ENCODE data around the gene BPIFA1.

Gene BPIFA1

GRCh38 chr20:33279261-33279910 is 43.6 kb downstream of the BPIFA1 start:
- no peak for DNase-seq

GRCh38 chr20:33280000-33280680 is 44.3 kb downstream of the BPIFA1 start:
- no peak for DNase-seq

GRCh38 chr20:33280775-33281174 is 45.0 kb downstream of the BPIFA1 start:
- no peak for DNase-seq

DNA sequence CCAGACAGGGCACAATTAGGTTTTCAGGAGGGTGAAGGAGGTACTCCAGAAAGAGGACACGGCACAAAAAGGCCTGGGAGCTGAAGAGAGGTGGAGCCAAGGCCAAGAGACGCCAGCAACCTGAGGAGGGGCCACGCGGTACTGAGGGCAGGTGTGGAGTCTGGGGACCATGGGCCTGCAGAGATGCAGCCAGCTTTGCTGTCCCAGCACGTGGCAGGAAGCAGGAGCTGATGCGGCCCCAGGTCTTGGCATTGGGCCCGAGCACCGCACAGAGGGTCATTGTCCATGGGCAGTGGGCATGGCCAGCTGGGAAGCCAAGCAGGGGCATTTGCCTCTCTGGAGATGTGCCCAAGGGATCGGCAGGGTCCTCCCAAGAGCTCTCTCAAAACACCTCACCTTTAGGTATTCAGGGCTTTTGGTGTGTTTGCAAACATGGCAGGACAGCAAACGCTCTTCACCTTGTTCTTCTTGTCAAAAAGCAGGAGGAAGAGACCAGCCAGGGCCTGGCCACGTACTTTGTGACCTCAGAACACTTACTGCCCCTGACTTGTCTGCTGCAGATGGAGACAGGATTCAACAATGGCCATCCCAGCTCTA is 45.9 kb downstream of the BPIFA1 start:
- DNase-seq, result no peak

DNA sequence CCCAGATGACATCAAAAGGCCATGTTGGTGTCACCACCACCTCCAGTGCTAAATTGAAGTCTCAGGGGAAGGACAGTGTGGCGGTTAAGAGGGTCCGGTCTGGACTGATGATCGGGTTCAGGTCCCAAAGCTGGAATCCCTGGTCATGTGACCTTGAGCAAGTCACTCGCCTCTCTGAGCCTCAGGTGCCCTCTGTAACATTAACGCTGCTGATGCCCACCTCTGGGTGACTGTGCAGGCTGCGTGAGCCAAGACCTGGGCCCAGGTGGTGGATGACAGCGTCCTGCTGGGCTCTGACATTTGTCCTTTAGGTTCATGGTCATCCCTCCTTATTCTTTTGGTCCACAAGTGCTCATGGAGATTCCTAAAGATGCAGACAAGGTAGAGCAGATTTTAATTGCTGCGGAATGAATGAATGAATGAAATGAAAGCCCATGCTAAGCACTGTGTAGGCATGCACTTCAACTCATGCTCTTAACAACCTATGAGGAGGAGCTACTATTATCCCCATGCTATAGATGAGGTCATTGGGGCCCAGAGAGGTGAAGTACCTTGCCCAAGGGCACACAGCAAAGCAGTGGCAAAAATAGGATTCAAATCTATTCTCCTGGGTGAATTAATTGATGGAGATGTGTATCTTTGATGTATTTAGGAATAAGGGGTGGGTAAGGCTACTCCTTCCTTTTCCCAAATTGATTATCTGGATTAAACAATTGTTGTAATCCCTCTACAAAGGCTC is 46.6 kb downstream of the BPIFA1 start:
- DNase-seq, result no peak

DNA sequence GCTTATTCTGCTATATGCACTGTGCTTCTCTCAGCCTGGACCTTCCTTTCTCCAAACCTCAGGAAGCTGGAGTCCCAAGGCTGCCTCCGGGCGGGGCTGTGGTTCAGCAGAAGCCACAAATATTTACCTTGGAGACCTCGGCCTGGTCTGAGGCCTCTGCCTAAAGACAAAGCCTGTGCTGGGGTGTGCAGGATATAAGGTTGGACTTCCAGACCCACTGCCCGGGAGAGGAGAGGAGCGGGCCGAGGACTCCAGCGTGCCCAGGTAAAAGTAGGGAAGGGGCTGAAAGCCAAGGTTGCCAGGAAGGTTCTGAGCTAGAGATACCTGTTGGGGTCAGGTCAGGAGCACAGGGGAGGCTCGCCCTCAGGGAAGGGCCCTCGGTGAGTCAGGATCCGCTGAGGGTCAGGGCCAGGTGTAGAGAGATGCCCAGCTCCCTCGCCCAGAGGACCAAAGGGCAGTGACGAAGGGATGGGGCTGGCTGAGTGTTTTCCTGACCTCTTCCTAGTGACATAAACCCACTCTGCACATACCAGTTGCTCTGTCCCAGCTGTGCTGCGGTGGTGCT is 47.3 kb downstream of the BPIFA1 start, which contains the start of gene BPIFB1:
Gene BPIFB1, plus strand, starts transcription at position 224 of the 565 bp plus-strand sequence. CDS start 2,860 bp downstream, outside the sequence.
- no peak for DNase-seq

DNA sequence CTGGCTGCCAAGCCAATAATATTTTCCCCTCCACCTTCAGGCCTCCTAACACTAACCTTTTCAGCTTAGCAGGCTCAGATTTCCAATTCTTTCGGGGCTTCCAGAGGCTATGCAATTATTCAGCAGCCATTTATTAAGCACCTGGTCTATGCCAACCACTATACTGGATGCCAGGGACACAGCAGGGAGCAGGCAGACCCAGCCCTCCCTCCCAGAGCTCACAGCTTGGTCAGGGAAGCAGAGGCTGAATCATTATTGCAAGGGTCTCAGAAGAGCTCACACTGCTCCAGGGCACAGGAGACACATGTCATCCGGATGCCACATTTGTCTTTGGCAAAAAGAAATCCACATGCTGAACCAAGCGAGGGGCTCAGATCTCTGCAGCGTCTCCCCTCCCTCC is 48.5 kb downstream of the BPIFA1 start:
- DNase-seq, result no peak

- DNase-seq, result no peak
Measured at GRCh38 chr20:33284937-33285336, 49.1 kb downstream of the BPIFA1 start.

- DNase-seq, result no peak
Measured at GRCh38 chr20:33285861-33286495, 50.2 kb downstream of the BPIFA1 start.

- no peak for DNase-seq
Measured at GRCh38 chr20:33287884-33288283, 52.1 kb downstream of the BPIFA1 start.

DNA sequence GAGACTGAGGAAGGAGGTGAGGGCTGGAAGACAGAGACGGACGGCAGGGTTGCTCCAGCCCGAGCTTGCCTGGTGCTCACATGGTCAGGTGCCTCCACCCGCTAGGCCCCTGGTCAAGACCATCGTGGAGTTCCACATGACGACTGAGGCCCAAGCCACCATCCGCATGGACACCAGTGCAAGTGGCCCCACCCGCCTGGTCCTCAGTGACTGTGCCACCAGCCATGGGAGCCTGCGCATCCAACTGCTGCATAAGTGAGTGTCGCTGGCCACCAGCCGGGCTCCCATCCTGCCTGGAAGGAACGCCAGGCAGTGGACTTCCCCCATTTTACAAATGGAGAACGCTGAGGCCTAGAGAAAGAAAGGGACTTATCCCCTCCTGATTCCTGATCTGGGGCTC is 55.1 kb downstream of the BPIFA1 start:
- DNase-seq, result no peak

DNA sequence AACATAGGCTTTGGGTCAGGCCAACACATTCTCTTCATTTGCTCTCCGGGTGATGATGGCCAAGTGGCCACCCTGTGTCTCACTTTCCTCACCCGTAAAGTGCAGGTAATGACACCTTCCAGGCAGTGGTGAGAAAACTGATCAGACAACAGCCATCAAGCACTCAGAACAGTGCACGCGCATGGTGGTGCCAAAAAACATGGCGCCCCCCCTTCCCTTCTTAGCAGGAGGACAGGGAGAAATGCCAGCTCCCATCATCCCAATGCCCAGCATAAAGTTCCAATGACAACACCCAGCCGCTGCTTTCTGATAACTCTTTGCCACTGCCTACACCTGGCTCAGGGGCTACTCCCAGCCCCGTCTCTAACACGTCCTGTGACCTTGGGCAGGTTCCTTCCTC is 55.6 kb downstream of the BPIFA1 start:
- no peak for DNase-seq

DNA sequence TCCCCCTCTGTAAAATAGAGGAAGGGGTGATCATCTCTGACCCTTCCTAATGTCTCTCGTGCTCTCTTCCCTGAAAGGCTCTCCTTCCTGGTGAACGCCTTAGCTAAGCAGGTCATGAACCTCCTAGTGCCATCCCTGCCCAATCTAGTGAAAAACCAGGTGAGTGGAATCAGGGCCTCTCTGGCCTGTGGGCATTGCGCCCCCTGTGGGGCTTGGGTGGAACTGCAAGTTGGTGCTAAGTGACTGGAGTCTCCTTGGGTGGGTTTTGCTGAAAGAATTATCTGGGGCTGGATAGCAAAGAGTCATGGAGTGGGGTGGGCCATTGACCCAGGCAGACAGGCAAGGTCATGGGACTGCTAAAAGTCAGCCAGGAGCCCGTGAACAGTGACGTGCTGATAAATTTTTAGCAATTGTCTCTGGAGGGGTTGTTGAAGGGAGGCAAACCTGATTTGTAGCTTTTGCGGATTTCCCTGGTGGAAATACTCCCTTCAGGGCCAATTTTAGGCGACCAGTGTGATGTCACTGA is 56.1 kb downstream of the BPIFA1 start:
- DNase-seq, result peak; percentile 55
